ENCODE measurements around the gene FLYWCH2.

The FLYWCH2 gene

GRCh38 chr16:2915196-2915929 lies 32.3 kb downstream of the FLYWCH2 start:
- H3K4me3 ChIP-seq (ENCODE audit: low read length) = no peak overlapping the region
- no peak for TF ChIP-seq CTCF (IDR thresholded peaks at IDR 0.05; ENCODE audit: insufficient read depth, low read depth, low read length, missing control alignments)
- no peak for DNase-seq (ENCODE audit: low read depth)

GRCh38 chr16:2919511-2920255 lies 36.7 kb downstream of the FLYWCH2 start:
- peak; percentile 81 for TF ChIP-seq CTCF (IDR thresholded peaks at IDR 0.05; ENCODE audit: insufficient read depth, low read depth, low read length, missing control alignments)
- DNase-seq (ENCODE audit: low read depth) = peak; percentile 67
- H3K4me3 ChIP-seq (ENCODE audit: low read length) = no peak overlapping the region

GRCh38 chr16:2923481-2923880 lies 40.5 kb downstream of the FLYWCH2 start:
- TF ChIP-seq CTCF (IDR thresholded peaks at IDR 0.05; ENCODE audit: insufficient read depth, low read depth, low read length, missing control alignments) = no peak
- no peak for DNase-seq (ENCODE audit: low read depth)
- H3K4me3 ChIP-seq (ENCODE audit: low read length) = no peak overlapping the region

GRCh38 chr16:2924901-2925755 lies 42.1 kb downstream of the FLYWCH2 start:
- peak; percentile 83 for DNase-seq (ENCODE audit: low read depth)
- TF ChIP-seq CTCF (IDR thresholded peaks at IDR 0.05; ENCODE audit: insufficient read depth, low read depth, low read length, missing control alignments) = no peak
- H3K4me3 ChIP-seq (ENCODE audit: low read length) = no peak overlapping the region

- DNase-seq (ENCODE audit: low read depth) = no peak
- H3K4me3 ChIP-seq (ENCODE audit: low read length) = no peak overlapping the region
- TF ChIP-seq CTCF (IDR thresholded peaks at IDR 0.05; ENCODE audit: insufficient read depth, low read depth, low read length, missing control alignments) = no peak
Observed at GRCh38 chr16:2925951-2926649, 43.1 kb downstream of the FLYWCH2 start.

- no peak overlapping the region for H3K4me3 ChIP-seq (ENCODE audit: low read length)
- no peak for TF ChIP-seq CTCF (IDR thresholded peaks at IDR 0.05; ENCODE audit: insufficient read depth, low read depth, low read length, missing control alignments)
- DNase-seq (ENCODE audit: low read depth) = no peak
Observed at GRCh38 chr16:2926650-2926999, 43.6 kb downstream of the FLYWCH2 start.

Measured in epithelial cell of esophagus (primary cell).